Left lung (tissue), 10 donors: ENCODE results near the gene RBBP4. TPM values are rescaled to one million over a fixed set of nuclear protein-coding genes. Genes with fewer than 3 reads are reported as not detected.
"Not testable (repeated sequence)": the region's sequence is repeated elsewhere in the genome, so short reads cannot be mapped to it uniquely, and the experiment has no call there.

Experiments used
- ATAC-seq: fragments of 200-7000 bp; cut with Tn5 transposase; one replicate; pipeline ENCODE4 v1.9.1; 2020; ENCODE audit warnings: moderate library complexity
- DNase-seq, 4 donors: peaks; one replicate each; pipeline ENCODE4 v3.0.0-alpha.2; 2013 to 2020
- H3K27ac ChIP-seq, 2 donors: fragments of 200-600 bp; sonication (generic) in 1 of 2; one replicate each; pipeline versions ENCODE4 v1.5.0 to v1.8.0; 2020 to 2021
- H3K27me3 ChIP-seq, 2 donors: fragments of 200-600 bp; sonication (generic) in 1 of 2; one replicate each; pipeline versions ENCODE4 v1.5.0 to v1.8.0; 2020 to 2021
- H3K36me3 ChIP-seq, 2 donors: fragments of 200-600 bp; sonication (generic) in 1 of 2; one replicate each; pipeline versions ENCODE4 v1.5.0 to v1.8.0; 2020 to 2021
- H3K4me1 ChIP-seq, 2 donors: fragments of 200-600 bp; one replicate each; pipeline ENCODE4 v1.8.0; 2021
- H3K4me3 ChIP-seq, 2 donors: fragments of 200-600 bp; sonication (generic) in 1 of 2; one replicate each; pipeline versions ENCODE4 v1.5.0 to v1.8.0; 2020 to 2021; ENCODE audit warnings: mild to moderate bottlenecking in 1 of 2
- H3K9me3 ChIP-seq, 2 donors: fragments of 200-600 bp; sonication (generic) in 1 of 2; one replicate each; pipeline versions ENCODE4 v1.5.0 to v1.8.0; 2020 to 2021
- intact Hi-C, 2 donors: fragments of 100-400 bp; cut with DNase I; formaldehyde crosslinking; loops; one replicate each; pipeline versions ENCODE4 v1.11.2 to v1.14.2; 2022
- polyA plus RNA-seq, 6 donors: library from polyadenylated mRNA; unstranded; fragments of 120-200 nt; gene quantifications; one replicate each; pipeline ENCODE4 v1.2.1, GENCODE V29; 2013; ENCODE audit not compliant: insufficient read length in 6 of 6
- total RNA-seq, 2 donors: library from RNA; stranded (reverse); fragmentation: NEBNext Ultra II Directional; extraction: Animal tissue kit (Norgen Biotek cat#: 25700); gene quantifications; one replicate each; pipeline ENCODE4 v1.2.1, GENCODE V29; 2021
- TF ChIP-seq, protein P1 (sequence below), 2 donors: fragments of 200-600 bp; sonication (generic) in 1 of 2; IDR thresholded peaks; one replicate each; pipeline versions ENCODE4 v1.5.0 to v1.8.0; 2021; ENCODE audit warnings: antibody characterized with exemption in 2 of 2
- donor health status: DM: no; HTN: yes; CAD: no.
- donor health status: DM: no; HTN: no; CAD: no.

RBBP4 gene
- total and polyA plus RNA-seq, 8 donors, result 166 to 333 (median 292) TPM

- ATAC-seq (peak; percentile 22), DNase-seq (no peak)
- Histone ChIP-seq H3K9me3 (no peaks in the 10 kb centered on the region), H3K4me1 (peaks cover 32 to 75% of the 10 kb centered on the region in 2 donors), H3K27me3 (no peaks in the 10 kb centered on the region), H3K36me3 (peaks cover 0 to 39% of the 10 kb centered on the region in 2 donors), H3K4me3 (peak overlapping the region; percentile 84 to 85), H3K27ac (peak overlapping the region; percentile 99)
- TF ChIP-seq, protein P1, sequence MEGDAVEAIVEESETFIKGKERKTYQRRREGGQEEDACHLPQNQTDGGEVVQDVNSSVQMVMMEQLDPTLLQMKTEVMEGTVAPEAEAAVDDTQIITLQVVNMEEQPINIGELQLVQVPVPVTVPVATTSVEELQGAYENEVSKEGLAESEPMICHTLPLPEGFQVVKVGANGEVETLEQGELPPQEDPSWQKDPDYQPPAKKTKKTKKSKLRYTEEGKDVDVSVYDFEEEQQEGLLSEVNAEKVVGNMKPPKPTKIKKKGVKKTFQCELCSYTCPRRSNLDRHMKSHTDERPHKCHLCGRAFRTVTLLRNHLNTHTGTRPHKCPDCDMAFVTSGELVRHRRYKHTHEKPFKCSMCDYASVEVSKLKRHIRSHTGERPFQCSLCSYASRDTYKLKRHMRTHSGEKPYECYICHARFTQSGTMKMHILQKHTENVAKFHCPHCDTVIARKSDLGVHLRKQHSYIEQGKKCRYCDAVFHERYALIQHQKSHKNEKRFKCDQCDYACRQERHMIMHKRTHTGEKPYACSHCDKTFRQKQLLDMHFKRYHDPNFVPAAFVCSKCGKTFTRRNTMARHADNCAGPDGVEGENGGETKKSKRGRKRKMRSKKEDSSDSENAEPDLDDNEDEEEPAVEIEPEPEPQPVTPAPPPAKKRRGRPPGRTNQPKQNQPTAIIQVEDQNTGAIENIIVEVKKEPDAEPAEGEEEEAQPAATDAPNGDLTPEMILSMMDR (IDR thresholded peaks at IDR 0.05), result no peak
- intact Hi-C loops, result no loop called here
Measured at GRCh38 chr1:32651461-32652073, 559 bp downstream of the RBBP4 start.

DNA sequence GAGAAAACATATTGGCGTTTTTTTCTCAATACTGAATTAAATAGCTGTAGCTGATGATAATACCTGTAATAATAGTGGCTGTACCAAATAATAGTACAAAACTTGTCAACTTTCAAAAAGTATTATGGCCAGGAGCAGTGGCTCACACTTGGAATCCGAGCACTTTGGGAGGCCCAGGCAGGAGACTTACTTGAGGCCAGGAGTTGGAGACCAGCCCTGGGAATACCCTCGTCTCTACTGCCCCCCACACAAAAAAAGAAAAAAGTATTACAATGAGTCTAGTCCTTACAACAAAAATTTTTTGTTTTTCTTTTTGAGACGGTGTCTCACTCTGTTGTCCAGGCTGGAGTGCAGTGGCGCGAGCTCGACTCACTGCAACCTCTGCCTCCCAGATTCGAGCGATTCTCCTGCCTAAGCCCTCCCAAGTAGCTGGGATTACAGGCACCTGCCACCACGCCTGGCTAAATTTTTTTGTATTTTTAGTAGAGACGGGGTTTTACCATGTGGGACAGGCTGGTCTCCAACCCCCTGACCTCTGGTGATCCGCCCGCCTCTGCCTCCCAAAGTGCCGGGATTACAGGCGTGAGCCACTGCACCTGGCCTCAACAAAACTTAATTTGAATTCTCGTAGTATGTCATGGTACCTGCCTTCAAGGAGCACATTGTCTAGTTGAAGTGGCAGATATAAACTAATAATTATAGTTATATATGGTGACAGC lies 1.4 kb downstream of the RBBP4 start:
- H3K36me3 ChIP-seq, result peaks cover 0 to 47% of the 10 kb centered on the region in 2 donors

DNA sequence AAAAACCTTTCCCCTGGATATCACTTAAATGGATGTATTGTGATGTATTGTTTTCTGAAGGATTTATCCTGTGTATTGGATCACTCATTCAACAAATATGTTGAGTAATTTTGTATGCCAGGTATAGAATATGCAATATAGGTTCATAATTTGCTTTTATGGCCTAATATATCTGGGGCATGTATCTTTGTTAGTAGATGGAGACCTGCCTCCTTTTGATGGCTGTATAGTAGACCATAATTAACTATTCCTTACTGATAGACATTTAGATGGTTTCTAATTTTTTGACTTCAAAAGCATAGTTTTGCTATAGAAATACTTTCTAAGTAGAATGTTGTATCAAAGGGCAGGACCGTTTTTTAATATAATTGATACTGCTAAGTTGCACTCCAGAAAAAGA lies 8.6 kb downstream of the RBBP4 start:
- H3K27me3 ChIP-seq, result no peaks in the 10 kb centered on the region
- no peaks in the 10 kb centered on the region for H3K9me3 ChIP-seq
- ATAC-seq, result no peak
- peaks cover 10 to 18% of the 10 kb centered on the region in 2 donors for H3K4me1 ChIP-seq
- TF ChIP-seq, protein P1 (IDR thresholded peaks at IDR 0.05), result no peak
- H3K36me3 ChIP-seq, result peaks cover 0 to 99% of the 10 kb centered on the region in 2 donors
- H3K4me3 ChIP-seq, result no peak overlapping the region
- DNase-seq, result no peak
- intact Hi-C loops, result no loop called here
- no peak overlapping the region for H3K27ac ChIP-seq

More for the DNA sequence above, 1.4 kb downstream of the RBBP4 start:
- Histone ChIP-seq H3K4me3 (peak overlapping the region; percentile 84 to 85), H3K27ac (peak overlapping the region; percentile 99), H3K9me3 (no peaks in the 10 kb centered on the region), H3K27me3 (no peaks in the 10 kb centered on the region), H3K4me1 (peaks cover 32 to 73% of the 10 kb centered on the region in 2 donors)
- intact Hi-C loops, result no loop called here
- ATAC-seq, result no peak
- DNase-seq, result no peak
- TF ChIP-seq, protein P1 (IDR thresholded peaks at IDR 0.05), result no peak

DNA sequence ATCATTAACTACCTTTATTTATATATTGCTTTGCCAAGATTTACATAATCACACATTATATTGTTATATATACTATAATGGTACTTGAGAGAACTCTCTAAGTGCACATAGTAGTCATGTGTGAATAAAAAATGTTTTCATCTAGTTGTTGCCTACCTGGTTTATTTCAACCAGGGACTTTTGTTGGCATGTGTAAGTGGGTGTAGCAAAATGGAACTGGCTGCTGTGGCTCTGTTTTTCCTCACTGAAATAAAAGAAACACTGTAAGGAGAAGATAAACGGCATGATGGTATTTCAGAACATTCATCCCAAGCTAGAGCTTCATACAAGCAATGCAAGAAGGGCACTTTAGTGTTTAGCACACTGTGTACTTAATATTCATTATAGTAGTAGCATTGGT lies 14.9 kb downstream of the RBBP4 start:
- Histone ChIP-seq H3K9me3 (no peaks in the 10 kb centered on the region), H3K4me1 (peaks cover 0 to 2% of the 10 kb centered on the region in 2 donors), H3K4me3 (no peak overlapping the region), H3K27me3 (no peaks in the 10 kb centered on the region), H3K27ac (no peak overlapping the region), H3K36me3 (peaks cover 0 to 99% of the 10 kb centered on the region in 2 donors)
- TF ChIP-seq, protein P1 (IDR thresholded peaks at IDR 0.05), result no peak
- ATAC-seq, result no peak
- DNase-seq, result no peak
- intact Hi-C loops, result no loop called here

- H3K36me3 ChIP-seq, result peaks cover 0 to 100% of the 10 kb centered on the region in 2 donors
- H3K27ac ChIP-seq, result no peak overlapping the region
- no peaks in the 10 kb centered on the region for H3K9me3 ChIP-seq
- no peak overlapping the region for H3K4me3 ChIP-seq
- intact Hi-C loops, result no loop called here
- ATAC-seq (peak; percentile 93), DNase-seq (peak in 1 of 4 donors; percentile 69)
- H3K27me3 ChIP-seq, result no peaks in the 10 kb centered on the region
- TF ChIP-seq, protein P1 (IDR thresholded peaks at IDR 0.05), result no peak
- peaks cover 0 to 2% of the 10 kb centered on the region in 2 donors for H3K4me1 ChIP-seq
Measured at GRCh38 chr1:32666901-32667566, 16.0 kb downstream of the RBBP4 start.

DNA sequence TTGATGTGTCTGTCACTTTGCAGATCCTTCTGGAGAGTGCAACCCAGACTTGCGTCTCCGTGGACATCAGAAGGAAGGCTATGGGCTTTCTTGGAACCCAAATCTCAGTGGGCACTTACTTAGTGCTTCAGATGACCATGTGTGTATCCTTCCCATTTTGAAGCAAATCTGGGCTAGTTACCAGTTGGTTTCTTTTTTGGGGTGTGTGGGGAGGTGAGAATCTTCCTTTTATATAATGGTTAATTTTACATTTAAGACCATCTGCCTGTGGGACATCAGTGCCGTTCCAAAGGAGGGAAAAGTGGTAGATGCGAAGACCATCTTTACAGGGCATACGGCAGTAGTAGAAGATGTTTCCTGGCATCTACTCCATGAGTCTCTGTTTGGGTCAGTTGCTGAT lies 17.7 kb downstream of the RBBP4 start:
- H3K4me3 ChIP-seq, ATAC-seq, H3K9me3 ChIP-seq, H3K4me1 ChIP-seq, H3K27me3 ChIP-seq, H3K27ac ChIP-seq, intact Hi-C loops, DNase-seq: not testable (repeated sequence)
- peaks cover 0 to 100% of the 10 kb centered on the region in 2 donors for H3K36me3 ChIP-seq
